GM18861 (cell line): ENCODE data around the gene PNN.
"Not testable (repeated sequence)": the region's sequence is repeated elsewhere in the genome, so short reads cannot be mapped to it uniquely, and the experiment has no call there.

Experiments used
- ATAC-seq: cut with Tn5 transposase; IDR thresholded peaks from one replicate; pipeline ENCODE4 v1.9.1; 2021; ENCODE audit not compliant: unreplicated experiment

PNN gene

DNA sequence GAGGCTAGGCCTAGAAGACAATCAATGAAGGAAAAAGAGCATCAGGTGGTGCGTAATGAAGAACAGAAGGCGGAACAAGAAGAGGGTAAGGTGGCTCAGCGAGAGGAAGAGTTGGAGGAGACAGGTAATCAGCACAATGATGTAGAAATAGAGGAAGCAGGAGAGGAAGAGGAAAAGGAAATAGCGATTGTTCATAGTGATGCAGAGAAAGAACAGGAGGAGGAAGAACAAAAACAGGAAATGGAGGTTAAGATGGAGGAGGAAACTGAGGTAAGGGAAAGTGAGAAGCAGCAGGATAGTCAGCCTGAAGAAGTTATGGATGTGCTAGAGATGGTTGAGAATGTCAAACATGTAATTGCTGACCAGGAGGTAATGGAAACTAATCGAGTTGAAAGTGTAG lies 5.5 kb downstream of the PNN start:
- ATAC-seq, result no peak

DNA sequence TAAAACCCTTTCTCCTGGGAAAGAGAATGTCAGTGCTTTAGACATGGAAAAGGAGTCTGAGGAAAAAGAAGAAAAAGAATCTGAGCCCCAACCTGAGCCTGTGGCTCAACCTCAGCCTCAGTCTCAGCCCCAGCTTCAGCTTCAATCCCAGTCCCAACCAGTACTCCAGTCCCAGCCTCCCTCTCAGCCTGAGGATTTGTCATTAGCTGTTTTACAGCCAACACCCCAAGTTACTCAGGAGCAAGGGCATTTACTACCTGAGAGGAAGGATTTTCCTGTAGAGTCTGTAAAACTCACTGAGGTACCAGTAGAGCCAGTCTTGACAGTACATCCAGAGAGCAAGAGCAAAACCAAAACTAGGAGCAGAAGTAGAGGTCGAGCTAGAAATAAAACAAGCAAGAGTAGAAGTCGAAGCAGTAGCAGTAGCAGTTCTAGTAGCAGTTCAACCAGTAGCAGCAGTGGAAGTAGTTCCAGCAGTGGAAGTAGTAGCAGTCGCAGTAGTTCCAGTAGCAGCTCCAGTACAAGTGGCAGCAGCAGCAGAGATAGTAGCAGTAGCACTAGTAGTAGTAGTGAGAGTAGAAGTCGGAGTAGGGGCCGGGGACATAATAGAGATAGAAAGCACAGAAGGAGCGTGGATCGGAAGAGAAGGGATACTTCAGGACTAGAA lies 6.1 kb downstream of the PNN start:
- ATAC-seq, result no peak

DNA sequence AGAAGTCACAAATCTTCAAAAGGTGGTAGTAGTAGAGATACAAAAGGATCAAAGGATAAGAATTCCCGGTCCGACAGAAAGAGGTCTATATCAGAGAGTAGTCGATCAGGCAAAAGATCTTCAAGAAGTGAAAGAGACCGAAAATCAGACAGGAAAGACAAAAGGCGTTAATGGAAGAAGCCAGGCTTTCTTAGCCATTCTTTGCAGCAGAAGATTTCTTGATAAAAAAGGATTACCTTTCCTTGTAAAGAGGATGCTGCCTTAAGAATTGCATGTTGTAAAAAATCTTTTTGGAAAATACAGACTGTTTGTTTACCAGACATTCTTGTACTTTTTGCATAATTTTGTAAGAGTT lies 6.6 kb downstream of the PNN start:
- ATAC-seq, result no peak

DNA sequence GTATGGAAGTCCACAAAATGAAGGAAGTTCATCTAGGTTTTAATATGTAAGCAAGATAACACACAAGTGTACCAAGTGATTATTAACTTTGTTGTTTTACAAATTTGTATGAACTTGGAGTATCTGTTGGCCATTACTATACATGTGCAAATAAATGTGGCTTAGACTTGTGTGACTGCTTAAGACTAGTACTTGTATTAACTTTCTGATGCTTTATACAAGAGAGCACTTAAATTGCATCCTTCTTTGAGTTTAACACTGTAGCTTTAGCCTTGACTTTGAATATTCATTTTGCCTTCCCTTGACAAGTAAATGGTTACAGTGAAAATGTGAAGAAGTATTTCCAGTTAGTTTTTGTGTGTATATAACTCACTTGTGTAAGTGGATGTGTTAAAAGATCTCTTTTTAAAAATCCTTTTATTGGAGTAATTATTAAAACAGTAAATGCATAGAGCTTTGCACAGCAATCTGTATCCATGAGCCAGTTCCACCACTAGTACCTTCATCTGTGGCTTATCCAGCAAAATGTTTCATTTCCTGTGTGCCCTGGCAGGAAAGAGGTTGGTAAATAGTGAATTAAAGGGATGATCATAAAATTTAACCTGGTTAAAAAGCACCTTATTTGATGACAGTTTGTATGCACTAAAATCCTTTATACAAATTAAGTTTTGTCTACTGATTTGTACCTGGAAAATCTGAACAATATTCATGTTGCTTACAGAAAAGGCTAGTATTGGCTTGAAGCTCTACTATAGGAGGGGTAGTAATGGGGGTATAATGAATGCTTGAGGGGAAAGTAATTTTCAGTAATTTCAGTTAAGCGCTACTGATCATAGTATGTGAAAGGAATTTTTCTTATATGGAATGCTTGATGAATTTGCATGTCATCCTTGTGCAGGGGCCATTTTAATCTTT lies 8.0 kb downstream of the PNN start:
- ATAC-seq, result no peak

DNA sequence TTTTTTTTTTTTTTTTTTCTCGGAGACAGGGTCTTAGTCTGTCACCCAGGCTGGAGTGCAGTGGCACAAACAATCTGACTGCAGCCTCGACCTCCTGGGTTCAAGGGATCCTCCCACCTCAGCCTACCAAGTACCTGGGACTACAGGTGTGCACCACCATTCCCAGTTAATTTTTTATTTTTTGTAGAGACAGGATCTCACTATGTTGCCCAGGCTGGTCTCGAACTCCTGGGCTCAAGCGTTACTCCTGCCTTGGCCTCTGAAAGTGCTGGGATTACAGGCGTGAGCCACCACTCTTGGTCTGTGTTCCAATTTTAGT lies 8.6 kb downstream of the PNN start:
- ATAC-seq, result not testable (repeated sequence)

DNA sequence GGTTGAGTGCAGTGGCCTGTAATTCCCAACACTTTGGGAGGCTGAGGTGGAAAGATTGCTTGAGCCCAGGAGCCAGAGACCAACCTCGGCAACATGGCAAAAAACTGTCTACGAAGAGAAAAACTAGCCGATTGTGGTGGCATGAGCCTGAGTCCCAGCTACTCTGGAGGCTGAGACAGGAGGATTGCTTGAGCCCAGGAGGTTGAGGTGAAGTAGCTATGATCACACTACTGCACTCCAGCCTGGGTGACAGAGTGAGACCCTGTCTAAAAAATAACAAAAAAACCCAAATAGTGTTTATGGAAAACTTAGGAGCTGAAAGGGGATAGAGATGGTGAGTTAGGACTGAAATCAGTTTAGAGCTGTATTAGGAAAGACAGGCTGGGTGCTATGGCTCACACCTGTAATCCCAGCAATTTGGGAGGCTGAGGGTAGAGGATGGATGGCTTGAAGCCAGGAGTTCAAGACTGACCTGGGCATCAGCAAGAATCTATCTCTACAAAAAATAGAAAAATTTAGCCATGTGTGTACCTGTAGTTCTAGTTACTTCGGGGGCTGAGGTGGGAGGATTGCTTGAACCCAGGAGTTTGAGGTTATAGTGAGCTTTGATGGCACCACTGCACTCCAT lies 9.7 kb downstream of the PNN start:
- no peak for ATAC-seq

DNA sequence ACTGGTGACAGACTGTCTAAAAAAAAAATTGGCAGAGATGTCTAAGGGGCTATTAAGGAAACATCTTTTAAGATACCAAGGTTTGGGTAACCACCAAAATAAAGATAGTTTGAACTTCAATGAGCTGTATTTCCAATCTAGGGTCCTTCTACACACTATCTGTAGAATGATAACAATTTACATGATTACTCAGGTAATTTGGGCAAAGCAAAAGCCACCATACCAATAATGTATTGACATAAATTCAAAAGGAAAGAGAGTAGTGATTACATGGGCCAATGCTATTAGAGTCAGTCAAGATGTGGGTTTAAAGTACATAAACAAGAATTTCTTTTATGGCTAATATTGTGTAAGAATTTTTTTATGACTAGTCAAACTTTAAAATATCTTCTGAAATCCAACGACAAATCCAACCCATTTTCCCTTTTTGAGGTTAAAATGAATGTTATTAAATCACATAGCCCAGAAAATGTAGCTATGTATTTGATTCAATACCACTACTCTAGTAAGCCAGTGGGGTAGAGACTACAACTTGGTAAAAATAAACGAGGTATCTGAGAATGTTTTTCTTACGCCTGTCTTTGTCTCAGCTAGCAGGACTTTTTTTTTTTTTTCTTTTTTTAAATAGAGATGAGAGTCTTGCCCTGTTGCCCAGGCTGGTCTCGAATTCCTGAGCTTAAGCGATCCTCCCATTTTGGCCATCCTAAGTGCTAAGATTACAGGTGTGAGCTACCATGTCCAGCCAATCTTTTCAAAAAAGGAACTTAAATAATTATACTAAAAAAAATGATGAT lies 10.4 kb downstream of the PNN start:
- ATAC-seq, result no peak

DNA sequence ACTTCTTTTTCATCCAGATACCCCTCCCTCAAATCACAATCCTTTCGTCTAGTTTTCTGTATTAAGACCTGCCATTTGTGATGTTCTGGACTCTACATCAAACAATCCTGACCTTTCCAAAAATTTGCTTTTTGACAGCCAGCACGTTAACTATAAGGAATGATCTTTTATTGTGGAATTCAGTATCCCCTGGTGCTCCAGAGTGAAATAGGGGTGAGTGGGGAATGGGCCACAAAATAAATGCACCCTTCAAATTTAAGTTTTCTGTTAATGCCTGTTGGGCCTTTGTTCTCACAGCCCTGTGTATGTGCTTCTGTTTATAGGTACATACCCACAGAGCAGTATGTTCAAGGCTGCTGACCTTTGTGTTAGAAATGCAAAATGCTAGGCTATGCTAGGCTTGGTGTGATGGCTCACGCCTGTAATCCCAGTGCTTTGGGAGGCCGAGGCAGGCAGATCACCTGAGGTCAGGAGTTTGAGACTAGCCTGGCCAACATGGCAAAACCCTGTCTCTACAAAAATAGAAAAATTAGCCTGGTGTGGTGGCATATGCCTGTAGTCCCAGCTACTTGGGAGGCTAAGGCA lies 12.0 kb downstream of the PNN start:
- no peak for ATAC-seq

DNA sequence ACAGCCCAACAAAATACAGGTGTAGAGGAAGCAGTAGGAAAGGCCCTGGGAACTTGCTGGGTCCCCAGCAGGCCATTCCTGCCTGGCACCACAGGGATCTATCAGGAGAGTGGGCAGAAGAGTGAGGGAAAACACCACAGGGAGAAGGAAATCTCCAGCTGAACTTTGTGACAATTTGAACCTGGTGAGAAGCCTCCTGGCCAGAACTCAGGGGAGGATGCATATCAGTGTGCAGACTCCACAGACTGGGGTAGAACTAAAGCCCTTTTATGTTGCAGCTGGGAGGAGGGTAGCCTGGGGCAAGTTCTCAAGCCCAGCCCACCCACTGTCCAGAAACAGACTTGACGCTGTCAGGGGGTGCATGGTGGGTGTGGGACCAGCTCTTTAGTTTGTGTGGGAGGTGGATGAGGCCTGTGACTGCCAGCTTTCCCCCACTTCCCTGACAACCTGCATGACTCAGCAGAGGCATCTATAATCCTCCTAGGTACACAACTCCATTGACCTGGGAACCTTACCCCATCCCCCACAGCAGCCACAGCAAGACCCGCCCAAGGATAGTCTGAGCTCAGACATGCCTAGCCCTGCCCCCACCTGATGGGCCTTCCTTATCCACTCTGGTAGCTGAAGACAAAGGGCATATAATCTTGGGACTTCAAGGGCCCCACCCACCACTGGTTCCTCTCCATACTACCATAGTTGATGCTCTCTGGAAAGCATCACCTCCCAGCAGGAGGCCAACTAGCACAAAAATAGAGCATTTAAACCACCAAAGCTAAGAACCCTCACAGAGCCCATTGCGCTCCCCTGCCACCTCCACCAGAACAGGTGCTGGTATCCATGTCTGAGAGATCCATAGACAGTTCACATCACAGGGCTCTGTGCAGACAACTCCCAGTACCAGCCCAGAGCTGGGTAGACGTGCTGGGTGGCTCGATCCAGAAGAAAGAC lies 28.9 kb downstream of the PNN start:
- ATAC-seq, result no peak

DNA sequence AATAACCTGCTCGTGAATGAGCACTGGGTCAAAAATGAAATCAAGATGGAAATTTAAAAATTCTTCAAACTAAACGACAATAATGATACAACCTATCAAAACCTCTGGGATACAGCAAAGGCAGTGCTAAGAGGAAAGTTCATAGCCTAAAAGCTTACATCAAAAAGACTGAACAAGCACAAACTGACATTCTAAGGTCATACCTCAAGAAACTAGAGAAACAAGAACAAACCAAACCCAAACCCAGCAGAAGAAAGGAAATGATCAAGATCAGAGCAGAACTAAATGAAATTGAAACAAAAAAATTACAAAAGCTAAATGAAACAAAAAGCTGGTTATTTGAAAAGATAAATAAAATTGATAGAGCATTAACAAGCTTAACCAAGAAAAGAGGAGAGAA lies 32.4 kb downstream of the PNN start:
- not testable (repeated sequence) for ATAC-seq

DNA sequence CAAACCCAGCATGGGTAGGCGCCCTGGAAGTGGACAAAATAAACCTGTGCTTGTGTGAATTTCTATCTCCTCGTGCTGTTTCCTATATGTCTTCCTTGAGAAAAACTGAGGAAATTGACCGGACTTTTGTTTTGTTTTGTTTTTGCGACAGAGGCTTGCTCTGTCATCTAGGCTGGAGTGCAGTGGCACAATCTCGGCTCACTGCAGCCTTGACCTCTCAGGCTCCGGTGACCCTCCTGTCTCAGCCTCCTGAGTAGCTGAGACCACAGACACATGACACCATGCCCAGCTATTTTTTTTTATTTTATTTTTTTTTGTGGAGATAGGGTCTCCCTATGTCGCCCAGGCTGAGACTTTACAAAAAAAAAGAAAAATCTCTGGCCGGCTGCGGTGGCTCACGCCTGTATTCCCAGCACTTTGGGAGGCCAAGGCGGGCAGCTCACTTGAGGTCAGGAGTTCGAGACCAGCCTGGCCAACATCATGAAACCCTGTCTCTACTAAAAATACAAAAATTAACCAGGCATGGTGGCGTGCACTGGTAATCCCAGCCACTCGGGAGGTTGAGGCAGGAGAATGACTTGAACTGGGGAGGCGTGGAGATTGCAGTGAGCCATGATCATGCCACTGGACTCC lies 36.2 kb downstream of the PNN start:
- ATAC-seq, result no peak

DNA sequence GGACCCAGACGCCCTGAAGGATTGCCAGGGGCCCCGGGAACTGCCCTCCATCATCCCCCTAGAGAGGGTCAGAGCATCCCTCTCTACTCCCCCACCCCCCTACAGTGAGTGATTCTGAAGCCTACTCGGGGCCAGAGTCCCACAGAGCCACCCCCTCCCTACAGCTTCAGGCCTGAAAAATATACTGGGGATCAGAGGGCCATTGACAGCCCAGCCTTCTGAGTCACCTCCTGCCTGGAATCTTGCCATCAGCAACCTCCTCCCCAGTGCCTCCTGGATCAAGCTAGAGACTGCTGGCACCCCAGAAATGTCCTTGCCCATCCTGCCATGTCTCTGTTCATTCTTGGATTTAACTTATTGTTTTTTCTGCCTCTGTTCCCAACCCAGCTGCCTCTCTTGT lies 37.0 kb downstream of the PNN start:
- ATAC-seq, result no peak

DNA sequence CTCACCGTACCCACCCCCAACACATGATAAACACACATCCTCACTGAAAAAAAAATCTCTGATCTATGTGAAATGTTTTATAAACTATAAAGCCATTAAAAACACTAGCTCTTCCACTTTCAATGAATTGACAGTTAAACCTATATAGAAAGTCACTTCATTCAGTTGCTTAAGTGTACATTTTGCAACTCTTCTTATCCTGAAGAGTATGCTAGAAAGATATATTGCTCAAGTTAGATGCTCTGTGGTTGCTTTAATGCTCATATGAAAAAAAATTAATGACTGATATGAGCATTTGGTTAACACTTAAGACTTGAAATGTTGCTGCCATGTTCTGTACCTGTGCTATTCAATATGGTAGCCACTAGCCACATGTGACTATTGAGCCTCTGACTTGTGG lies 37.6 kb downstream of the PNN start:
- ATAC-seq, result no peak

DNA sequence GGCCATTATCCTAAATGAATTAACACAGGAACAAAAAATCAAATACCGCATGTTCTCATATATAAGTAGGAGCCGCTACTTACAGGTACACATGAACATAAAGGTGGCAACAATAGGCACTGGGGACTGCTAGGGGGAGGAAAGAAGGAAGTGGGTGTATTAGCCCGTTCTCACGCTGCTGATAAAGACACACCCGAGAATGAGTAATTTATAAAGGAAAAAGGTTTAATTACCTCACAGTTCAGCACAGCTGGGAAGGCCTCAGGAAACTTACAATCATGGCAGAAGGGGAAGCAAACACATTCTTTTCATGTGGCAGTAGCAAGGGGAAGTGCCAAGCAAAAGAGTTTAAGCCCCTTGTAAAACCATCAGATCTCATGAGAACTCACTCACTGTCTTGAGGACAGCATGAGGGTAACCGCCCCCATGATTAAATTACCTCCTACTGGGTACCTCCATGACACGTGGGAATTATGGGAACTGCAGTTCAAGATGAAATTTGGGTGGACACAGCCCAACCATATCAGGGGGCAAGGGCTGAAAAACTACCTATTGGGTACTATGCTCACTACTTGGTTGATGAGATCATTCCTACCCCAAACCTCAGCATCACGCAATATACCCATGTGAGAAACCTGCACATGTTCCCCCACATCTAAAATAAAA lies 42.3 kb downstream of the PNN start:
- no peak for ATAC-seq

DNA sequence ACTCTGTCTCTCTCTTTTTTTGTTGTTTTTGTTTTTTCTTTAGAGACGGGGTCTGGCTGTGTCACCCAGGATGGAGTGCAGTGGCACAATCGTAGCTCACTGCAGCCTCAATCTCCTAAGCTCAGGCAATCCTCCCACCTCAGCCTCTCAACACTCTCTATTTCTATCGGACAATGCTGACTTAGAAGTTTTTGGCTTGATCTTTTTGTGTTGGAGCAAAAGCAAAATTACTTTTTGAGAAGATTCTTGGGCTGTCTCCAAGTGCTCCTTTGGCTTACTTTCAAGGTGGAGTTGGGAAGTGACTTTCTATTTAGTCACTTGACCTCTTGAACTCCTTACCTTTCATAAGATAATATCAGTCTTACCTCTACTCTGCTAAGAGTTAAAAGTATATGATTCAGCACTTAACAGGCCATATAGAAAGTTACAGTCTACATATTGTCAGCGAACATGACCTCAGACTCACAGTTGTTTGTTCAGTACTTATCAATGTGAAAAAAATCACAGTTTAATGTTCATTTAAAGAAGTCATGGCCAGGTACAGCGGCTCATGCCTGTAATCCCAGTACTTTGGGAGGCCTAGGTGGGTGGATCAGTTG lies 43.2 kb downstream of the PNN start:
- ATAC-seq, result no peak

DNA sequence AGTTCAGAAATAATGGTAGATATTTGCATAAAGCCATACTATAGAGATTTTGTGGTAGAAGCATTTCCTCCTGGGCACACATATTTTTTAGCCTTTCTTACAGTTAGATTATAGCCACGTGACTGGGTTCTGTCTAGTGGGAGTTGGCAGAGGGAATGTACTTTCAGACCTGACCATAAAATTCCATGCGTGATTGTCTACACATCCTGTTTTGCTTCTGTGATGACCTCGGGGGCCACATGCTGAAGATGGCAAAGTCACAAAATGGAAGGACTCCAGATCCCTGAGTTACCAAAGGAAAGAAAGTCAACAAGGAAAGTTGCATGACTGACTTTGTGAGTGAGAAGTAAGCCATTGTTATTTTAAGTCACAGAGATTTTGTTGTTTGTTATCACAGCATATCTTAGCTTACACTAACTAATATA lies 44.0 kb downstream of the PNN start:
- ATAC-seq, result no peak

DNA sequence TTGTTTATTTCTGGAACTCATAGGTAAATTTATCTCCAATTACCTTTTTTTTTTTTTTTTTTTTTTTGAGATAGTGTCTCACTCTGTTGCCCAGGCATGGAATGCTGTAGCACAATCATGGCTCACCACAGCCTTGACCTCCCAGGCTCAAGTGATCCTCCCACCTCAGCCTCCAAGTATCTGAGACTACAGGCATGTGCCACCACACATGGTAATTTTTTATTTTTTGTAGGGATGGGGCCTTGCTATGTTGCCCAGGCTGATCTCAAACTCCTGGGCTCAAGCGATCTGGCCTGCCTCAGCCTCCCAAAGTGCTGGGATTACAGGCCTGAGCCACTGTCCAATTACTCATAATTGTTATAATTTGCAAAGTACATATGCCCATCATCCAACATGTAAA lies 45.4 kb downstream of the PNN start:
- not testable (repeated sequence) for ATAC-seq

DNA sequence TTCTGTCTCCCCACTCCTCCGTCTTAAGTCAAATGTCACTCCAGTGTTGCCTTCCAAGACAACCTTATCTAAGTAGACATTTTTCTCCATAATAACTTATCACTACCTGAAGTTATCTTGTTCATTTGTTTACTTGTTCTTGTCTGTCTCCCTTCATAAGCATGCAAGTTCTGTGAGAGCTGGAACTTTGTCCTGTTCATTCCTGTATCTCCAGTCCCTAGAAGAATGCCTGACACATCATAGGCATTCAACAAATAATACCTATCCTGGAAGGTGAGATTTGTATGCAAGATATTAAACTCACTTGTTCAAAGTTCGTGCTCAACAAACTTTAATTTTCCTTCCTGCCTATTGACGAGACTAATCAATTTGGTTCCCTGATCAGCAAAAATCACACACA lies 53.0 kb downstream of the PNN start:
- ATAC-seq, result no peak
